Psoas muscle (tissue), 8 donors: ENCODE measurements around the gene ODC1. TPM values are rescaled to one million over a fixed set of nuclear protein-coding genes. Genes with fewer than 3 reads are reported as not detected.

Source experiments
- ATAC-seq, 4 donors: fragments of 200-7000 bp; cut with Tn5 transposase; one replicate each; pipeline ENCODE4 v1.9.1; 2020; ENCODE audit warnings: moderate library complexity in 3 of 4, mild to moderate bottlenecking in 2 of 4
- DNase-seq, 2 donors: peaks; one replicate each; pipeline ENCODE4 v3.0.0-alpha.2; 2020
- H3K27ac ChIP-seq: fragments of 200-600 bp; one replicate; pipeline ENCODE4 v1.8.0; 2022
- H3K27me3 ChIP-seq, 3 donors: fragments of 200-600 bp in 1 of 3; one replicate each; pipeline versions ENCODE4 v1.6.1 to v1.8.0; 2013 to 2022; ENCODE audit warnings: low read length in 2 of 3, mild to moderate bottlenecking in 2 of 3, moderate library complexity in 1 of 3; ENCODE audit not compliant: insufficient read depth in 3 of 3
- H3K36me3 ChIP-seq, 2 donors: fragments of 200-600 bp in 1 of 2; one replicate each; pipeline versions ENCODE4 v1.6.1 to v1.8.0; 2013 to 2022; ENCODE audit warnings: low read depth in 1 of 2, mild to moderate bottlenecking in 1 of 2, moderate library complexity in 1 of 2; ENCODE audit not compliant: insufficient read depth in 1 of 2
- H3K4me1 ChIP-seq: fragments of 200-600 bp; one replicate; pipeline ENCODE4 v1.8.0; 2022
- H3K4me3 ChIP-seq: fragments of 200-600 bp; one replicate; pipeline ENCODE4 v1.8.0; 2022; ENCODE audit warnings: mild to moderate bottlenecking
- H3K9me3 ChIP-seq: fragments of 200-600 bp; one replicate; pipeline ENCODE4 v1.8.0; 2022
- CTCF ChIP-seq: fragments of 200-600 bp; IDR thresholded peaks from one replicate; pipeline ENCODE4 v1.8.0; 2022; ENCODE audit warnings: antibody characterized with exemption
- WGBS, 3 donors: extraction: QIAGEN DNeasy Blood & Tissue Kit; methylation state at CpG; one replicate each; pipeline versions ENCODE4 v1.1.6 to v1.1.7; 2013; 5-methylcytosine and 5-hydroxymethylcytosine counted together
- intact Hi-C, 2 donors: fragments of 100-400 bp; cut with DNase I; formaldehyde crosslinking; loops; one replicate each; pipeline versions ENCODE4 v1.11.0 to v1.14.2; 2022
- polyA plus RNA-seq, 3 donors: library from polyadenylated mRNA; stranded (reverse); fragments of 200-250 nt; gene quantifications; one replicate each; pipeline ENCODE4 v1.2.3, GENCODE V29; 2013
- total RNA-seq, 4 donors: library from RNA; stranded (reverse); fragmentation: NEBNext Ultra II Directional in 2 of 4; extraction: Animal tissue kit (Norgen Biotek cat#: 25700) in 2 of 4; gene quantifications; one replicate each; pipeline versions ENCODE4 v1.2.1 to v1.2.4, GENCODE V29; 2021 to 2023
- donor health status: healthy with polysubstance abuse.
- donor health status: DM: no; HTN: no; CAD: no; lungs with moderate emphysema.
- donor health status: Bipolar disorder and iron deficiency.
- donor health status: healthy.
- donor health status: DM: yes; HTN: yes; CAD: no.
- donor health status: DM: no; HTN: no; CAD: no.
- donor health status: DM: no; HTN: no; CAD: no.
- donor health status: DM: yes; HTN: yes; CAD: no.

ODC1 gene
- total and polyA plus RNA-seq, 7 donors: 56.8 to 226 (median 106) TPM

- no peak for ATAC-seq
- Histone ChIP-seq H3K36me3 (no peaks in the 10 kb centered on the region), H3K27me3 (no peaks in the 10 kb centered on the region), H3K4me1 (no peaks in the 10 kb centered on the region), H3K4me3 (no peak overlapping the region), H3K27ac (no peak overlapping the region), H3K9me3 (no peaks in the 10 kb centered on the region)
- intact Hi-C loops: no loop called here
- DNase-seq: no peak
- TF ChIP-seq CTCF: no peak
- 92 to 93% (median 93%) methylated on average over 12 of the region's 12 CpGs for WGBS, 3 donors
These were observed 28.8 kb upstream of the ODC1 start for GRCh38 chr2:10476723-10477442.

GRCh38 chr2:10475811-10476660 is 27.9 kb upstream of the ODC1 start:
- H3K27me3 ChIP-seq: no peaks in the 10 kb centered on the region
- 86 to 89% (median 88%) methylated on average over 22 of the region's 22 CpGs for WGBS, 3 donors
- H3K4me3 ChIP-seq: no peak overlapping the region
- no peak for TF ChIP-seq CTCF
- no peaks in the 10 kb centered on the region for H3K9me3 ChIP-seq
- H3K4me1 ChIP-seq: no peaks in the 10 kb centered on the region
- ATAC-seq: no peak
- intact Hi-C loops: no loop called here
- no peak for DNase-seq
- no peak overlapping the region for H3K27ac ChIP-seq
- no peaks in the 10 kb centered on the region for H3K36me3 ChIP-seq

GRCh38 chr2:10475221-10475722 is 27.1 kb upstream of the ODC1 start:
- H3K36me3 ChIP-seq: no peaks in the 10 kb centered on the region
- no peak overlapping the region for H3K27ac ChIP-seq
- no peaks in the 10 kb centered on the region for H3K27me3 ChIP-seq
- no peaks in the 10 kb centered on the region for H3K9me3 ChIP-seq
- TF ChIP-seq CTCF: no peak
- ATAC-seq: no peak
- intact Hi-C loops: no loop called here
- 87 to 89% (median 88%) methylated on average over 21 of the region's 21 CpGs for WGBS, 3 donors
- no peak overlapping the region for H3K4me3 ChIP-seq
- H3K4me1 ChIP-seq: no peaks in the 10 kb centered on the region
- DNase-seq: no peak

- ATAC-seq (no peak), DNase-seq (no peak)
- no peaks in the 10 kb centered on the region for H3K27me3 ChIP-seq
- no peak overlapping the region for H3K4me3 ChIP-seq
- no peak overlapping the region for H3K27ac ChIP-seq
- no peak for TF ChIP-seq CTCF
- WGBS, 3 donors: 86 to 98% (median 88%) methylated on average over 5 of the region's 5 CpGs
- no peaks in the 10 kb centered on the region for H3K9me3 ChIP-seq
- H3K36me3 ChIP-seq: no peaks in the 10 kb centered on the region
- intact Hi-C loops: no loop called here
- no peaks in the 10 kb centered on the region for H3K4me1 ChIP-seq
These were observed 25.1 kb upstream of the ODC1 start for GRCh38 chr2:10473121-10473756.
